GM19351 (cell line): ENCODE data around the gene ZMIZ1.

Source experiments
- ATAC-seq: cut with Tn5 transposase; IDR thresholded peaks from one replicate; pipeline ENCODE4 v1.9.1; 2021; ENCODE audit warnings: mild to moderate bottlenecking, moderate library complexity; ENCODE audit not compliant: unreplicated experiment

Gene ZMIZ1

DNA sequence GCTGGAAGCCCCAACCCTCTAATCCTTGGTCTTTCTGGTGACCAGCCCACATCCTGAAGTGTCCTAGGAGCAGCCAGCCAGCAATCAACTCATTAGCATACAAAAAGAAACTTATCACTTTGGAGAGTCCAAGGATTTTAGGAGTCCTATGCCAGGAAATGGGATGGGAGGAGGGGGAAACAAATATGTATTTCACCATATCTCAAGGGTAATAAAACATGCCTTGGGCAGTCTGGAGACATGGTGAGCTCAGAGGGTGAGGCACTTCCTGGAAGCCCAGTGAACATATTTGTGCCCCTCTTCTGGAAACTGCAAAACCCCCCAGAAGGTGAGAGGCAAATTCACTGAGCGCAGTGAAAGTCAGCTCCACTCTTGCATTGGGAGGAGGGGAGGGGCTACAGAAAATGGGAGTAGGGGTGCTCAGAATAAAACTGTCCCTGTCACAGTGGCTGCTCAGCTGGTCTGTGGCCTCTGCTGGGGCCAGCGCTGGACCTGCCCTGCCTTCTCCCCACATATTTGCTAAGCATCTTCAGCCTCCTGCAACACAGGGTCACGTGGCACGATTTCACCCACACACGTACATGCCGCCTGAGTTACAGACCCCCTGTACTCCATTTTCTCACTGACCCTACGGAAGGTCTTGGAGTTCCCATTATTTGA, 17.7 kb upstream of the ZMIZ1 start:
- no peak for ATAC-seq

DNA sequence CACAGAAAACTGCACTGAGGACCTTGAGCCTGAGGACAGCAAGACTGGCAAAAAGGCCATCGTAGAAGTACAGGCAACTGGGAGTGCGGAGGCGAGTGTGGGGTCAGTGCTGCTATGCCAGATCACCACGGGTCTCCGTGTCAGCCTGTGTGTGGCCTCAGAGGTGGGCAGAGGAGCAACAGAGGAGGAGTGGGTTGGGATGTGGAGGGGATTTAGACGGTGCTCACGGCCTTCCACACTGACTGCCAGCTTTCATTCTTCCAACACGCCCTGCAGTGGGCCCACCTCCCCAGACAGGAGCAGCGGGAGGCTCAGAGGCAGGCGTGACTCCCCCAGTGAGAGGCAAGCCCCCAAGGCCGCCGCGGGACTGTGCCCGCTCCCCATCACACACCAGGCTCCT, 17.0 kb upstream of the ZMIZ1 start:
- no peak for ATAC-seq

DNA sequence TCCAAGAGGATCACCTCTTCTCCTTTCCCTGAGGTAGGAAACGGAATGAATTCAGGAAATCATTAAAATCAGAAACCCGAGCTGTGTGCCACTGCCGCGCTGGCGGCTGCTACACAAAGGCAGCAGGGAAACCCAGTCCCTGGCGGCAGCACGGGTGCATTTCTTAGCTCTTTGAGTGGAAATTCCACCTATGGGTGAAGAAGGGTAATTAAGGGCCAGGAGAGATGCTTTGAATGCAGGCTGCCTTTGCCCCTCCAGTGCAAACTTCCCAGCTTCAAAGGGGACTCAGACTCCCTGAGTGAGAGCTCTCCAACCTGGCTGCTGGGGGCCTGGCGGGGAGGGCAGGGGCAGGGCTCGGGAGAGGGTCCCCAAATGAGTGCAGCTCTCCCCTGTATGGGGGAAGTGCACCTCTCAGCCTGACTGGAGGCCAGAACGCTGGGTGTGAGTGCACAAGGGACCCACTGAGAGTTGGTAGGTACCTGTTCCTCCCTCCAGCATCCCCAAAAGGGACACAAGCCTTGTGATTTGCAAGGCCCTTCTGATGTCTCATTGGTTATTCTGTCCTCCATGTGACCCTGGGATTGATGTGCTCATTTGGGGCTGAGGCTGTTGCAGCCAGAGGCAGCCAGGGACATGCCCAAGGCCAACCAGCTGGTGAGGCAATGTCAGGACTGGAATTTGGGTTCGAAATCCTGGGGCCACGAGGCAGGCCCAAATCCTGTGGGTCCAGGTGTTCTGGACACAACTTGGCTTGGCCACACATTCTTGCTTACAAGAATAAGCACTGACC, 16.3 kb upstream of the ZMIZ1 start:
- peak; percentile 59 for ATAC-seq

DNA sequence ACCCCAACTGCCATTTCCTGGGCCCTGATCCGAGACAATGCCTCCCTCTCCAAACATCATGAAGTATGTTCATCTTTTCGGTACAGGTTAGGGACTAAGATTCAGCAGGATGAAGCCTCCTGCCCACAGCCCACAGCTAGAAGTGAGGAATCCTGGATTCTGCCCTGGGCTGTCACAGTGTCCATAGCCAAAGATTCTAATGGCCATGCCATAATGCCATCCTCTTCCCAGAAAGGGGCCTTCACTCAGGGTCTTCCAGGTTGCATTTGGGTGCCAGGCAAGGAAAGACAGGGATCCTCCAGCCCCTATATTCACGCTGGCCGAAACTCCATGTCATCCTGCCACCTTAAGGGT, 15.7 kb upstream of the ZMIZ1 start:
- ATAC-seq, result no peak

DNA sequence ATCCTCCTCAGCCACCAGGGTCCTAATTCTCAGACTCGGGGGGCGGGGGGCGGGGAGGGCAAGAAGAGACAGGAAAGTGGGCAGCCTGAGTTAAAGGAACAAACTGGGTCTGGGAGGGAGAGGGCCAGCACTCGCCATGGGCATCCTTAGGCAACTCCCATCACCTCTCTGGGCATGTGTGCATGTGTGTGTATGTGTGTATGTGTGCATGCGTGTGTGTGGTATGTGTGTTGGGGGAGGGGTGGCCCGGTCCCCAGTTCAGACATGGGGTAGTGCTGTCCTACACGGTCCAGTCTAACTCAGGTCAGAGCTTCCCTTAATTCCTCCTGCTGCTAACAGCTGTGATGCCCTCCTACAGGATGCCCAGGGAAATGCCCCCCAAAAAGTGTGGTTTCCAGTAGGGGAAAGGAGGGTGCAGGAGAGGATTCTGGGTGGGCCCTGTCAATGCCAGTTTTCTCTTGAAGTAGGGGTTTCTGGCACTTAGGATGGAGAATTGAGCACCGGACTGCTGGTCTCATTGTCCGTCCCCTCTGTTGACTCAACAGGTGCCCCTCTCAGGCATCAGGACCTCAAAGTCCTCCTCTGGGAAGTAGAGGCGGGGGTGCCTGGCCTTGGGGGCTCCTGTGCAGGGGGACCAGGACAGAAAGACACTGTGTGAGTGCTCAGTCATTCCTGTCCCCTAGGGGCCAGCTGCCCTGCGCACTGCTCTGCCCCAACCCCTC, 15.1 kb upstream of the ZMIZ1 start:
- ATAC-seq, result no peak

DNA sequence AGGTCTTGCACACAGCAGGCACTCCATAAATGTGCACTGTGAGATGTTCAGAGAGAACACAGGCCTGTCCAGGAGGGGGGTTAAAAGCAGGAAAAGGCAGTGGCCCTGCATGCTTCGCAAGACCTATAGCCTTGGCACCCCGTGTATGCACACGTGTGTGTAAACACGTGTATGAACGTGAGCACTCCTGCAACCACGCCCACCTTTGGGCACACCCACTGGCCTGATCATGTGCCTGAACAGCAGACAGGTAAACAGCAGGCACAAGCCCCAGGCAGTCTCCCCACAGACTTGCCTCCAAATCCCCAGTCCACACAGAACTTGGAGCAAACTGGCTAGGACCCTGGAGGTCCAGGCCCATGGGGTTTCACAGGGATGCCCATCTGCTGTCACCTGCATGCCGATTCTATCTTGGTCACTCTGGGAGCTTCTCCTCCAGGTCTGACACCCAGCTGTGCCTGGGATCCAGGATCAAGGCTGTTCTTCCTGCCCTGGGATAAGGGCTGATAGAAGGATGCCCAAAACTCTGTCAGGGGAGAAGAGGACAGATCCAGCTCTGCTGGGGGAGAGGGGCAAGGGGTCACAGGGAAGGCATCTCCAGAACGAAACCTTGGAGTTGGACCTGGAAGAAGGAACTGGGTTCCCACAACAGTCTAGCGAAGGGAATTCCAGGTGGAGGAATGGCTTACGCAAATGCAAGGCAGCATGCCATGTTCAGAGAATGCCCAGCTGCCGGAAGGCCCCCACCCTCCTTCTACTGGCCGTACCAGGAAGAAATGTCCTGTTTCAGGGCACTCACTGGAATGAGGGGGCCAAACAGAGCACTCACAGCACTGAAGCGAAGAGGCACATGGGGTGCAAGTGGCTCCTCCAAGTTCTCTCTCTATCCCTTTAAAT, 14.3 kb upstream of the ZMIZ1 start:
- no peak for ATAC-seq

DNA sequence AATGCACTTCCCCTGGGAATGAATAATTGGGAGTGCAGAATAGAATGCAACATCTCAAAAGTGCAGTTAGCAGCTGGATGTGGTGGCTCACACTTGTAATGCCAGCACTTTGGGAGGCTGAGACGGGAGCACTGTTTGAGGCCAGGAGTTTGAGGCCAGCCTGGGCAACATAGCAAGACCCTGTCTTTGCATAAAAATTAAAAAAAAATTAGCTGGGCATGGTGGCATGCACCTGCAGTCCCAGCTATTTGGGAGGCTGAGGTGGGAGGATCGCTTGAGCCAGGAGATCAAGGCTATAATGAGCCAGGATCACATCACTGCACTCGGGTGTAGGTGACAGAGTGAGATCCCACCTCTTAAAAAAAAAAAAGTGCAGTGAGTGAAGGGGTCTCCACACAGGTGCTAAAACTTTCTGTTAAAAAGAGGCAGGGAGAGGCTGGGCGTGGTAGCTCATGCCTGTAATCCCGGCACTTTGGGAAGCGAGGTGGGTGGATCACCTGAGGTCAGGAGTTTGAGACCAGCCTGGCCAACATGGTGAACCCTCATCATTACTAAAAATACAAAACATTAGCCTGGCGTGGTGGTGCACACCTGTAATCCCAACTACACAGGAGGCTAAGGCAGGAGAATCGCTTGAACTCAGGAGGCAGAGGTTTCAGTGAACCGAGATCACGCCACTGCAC, 13.5 kb upstream of the ZMIZ1 start:
- ATAC-seq, result no peak

DNA sequence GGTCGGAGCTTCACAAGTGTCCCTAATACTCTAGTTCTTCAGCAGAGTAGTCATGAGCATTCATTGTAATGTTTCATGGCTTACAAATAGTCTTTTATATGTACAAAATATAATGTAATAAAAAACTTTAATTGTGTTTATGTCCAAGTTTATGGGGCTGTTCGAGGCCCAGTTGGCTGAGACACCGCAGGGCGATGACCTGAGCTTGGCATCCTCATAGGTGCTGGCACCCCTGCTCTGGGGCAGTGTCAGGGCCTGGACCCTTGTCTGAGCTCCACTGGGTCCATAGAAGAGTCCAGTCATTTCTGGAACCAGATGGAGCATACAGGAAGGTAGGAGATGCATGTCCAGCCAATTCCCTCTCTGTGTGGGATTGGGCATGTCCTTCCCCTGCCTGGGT, 12.9 kb upstream of the ZMIZ1 start:
- no peak for ATAC-seq

DNA sequence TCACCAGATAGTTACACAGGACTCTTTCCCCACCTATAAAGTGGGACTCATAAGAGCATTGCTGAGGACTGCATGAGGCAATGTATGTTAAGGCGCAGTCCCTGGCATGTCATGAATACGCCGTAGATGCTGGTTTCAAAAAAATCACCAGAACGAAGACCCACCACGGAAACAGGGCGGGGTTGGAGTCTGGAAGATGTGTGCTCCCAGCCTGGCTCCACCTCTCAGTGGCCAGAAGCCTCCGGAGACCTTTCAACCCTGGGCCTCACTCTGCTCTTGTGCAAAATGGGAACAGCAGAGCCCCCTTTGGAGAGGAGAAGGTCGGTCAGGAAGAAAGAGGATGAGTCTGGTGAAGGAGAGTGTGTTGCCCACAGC, 12.4 kb upstream of the ZMIZ1 start:
- ATAC-seq, result no peak

DNA sequence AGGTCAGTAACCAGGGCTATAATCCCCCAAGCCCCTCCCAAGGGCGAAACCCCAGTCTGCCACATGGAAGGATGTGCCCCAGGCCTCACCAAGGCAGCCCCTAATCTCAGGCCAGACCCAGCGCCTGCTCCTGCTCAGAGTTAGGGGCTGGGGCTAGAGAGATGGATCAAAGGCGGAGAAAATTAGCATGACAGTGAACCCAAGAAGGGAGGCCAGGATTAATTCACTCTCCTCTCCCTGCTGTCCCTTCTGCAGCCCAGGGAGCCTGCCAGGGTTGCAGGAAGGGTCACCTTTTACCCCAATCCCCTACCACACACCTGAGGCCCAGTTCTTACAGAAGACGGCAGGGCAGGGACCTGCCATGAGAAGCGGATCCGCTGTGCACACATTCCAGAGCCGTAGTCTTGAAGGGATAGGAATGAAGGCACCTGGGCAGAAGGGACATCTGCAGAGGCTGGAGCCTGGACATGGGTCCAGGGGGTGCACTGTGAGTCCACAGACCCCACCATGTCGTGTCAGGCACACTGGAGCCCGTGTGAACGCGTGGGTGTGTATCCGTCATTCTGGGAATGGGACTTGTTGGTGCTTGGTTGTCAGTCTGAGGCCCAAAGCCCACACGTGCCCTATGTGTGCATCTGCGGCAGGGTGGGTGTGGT, 11.9 kb upstream of the ZMIZ1 start:
- ATAC-seq, result no peak

DNA sequence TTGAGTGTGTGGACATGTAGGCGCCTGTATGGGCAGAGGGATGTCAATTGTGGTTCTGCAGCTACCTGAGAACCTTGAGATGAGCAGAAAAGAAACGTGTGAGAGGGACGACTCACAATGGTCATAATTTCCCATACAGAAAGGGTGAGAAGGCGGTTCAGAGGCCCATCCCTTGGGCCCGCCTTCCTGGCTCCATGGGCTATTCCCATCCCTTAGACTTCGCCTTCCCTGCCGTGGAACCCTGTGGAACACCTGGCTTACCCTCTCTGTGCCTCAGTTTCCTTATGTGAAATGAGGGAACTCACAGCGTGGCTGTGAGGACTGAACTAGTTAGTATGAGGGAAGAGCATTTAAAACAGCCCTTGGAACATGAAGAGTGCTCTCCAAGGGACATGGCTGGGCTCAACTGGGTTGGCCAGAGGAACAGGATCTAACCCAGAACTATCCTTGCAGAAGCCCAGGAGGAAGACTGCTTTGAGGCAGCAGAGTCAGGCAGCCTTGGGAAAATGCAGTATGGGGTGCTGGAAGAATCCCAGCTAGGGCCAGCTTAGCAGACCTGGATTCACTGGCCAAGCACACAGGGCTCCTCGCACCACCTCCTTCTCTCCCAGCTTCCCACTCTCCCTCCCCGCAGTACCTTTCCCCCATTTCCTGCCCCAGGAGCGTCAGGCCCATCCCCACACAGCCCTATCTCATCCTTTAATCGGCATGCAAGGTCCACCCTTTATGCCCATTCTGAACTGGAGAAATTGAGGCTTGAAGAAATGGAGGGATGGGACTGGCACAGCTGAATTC, 11.1 kb upstream of the ZMIZ1 start:
- no peak for ATAC-seq

DNA sequence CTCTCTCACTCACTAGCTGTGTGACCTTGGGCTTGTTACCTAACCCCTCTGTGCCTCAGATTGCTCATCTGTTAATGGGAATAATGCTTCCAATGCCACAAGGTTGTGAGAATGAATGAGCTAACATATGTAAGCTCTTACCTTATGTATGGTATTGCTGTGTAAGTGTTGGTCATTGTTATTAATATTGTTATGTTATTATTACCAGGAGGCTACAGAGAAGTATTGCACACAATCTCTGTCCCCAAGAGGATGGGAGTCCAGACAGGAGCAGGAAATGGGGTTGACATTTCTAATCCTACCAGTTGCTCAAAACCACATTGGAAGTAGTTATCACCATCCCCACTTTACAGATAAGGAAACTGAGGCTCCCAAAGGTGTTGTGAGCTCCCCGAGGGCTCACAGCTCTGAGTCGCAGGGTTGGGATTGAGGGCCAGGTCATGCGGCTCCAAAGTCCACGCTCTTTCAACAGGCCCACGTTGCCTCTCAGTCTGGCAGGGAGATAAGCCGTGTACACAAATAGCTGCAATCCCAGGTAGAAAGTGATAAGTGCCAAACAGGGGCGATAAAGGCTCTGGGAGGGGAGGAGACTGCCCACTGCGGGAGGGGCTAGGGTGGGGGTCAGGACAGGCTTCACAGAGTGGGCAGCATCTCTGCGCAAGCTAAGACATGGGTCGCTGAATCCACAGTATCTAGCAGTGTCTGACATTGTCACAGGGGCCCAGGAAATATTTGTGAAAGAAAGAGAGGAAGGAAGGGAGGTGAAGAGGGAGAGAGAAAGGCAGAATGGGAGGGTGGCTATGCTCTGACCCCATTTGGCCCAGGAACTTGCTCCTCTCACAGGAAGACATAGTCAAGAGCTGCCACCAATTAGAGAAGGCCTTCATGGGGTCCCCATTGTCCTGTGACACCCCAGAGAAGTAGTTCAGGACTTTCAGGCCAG, 9.6 kb upstream of the ZMIZ1 start:
- ATAC-seq, result no peak

DNA sequence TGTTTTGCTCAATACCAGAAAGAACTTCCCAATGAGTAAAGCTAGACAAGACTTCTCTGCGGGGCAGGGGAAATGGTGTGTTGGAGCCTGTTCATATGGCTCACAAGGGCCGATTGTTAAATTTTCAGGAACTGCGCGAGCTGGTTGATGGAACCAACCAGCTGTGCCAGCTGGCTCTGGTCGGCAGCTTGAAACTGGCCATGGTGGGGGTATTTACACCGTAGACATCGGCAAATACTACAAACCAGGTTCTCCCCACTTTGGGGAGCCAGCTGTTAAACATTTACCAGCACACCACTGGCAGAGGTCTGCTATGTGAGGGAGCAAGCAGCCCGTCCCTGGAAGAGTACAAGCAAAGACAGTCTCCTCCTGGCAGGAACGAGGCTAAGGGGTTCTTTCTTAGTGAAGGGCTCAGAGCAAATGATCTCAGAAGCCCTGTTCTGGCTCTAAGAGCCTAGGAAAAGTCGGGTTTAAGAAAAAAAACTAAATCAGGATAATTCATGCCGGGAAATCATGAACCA, 8.8 kb upstream of the ZMIZ1 start:
- ATAC-seq, result no peak

DNA sequence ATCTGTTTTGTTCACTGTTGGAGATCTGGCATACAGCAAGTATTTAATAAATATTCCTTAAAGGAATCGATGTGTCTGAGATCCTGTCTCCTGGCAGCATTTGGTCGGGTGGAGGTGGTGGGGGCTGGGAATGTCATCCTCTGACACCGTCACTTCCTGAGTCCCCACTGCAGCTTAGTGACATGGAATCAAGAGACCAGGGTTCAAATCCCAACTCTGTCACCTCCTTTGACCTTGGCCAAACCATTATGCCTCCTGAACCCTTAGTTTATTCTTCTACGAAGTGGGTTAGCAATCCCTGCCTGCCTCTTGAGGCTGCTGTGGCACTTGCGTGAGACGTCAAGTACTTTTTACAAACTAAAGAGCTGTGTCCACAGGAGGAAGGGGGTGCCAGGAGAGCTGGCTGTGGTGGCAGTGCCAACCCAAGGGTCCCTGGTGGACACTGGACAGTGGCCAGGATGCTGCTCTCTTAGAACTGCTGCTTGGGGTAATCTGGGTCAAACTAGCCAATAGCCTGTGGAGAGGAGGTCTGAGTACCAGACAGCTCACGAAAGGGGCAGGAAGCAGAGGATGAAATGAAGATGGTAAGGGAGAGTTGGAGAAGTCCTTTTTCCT, 8.0 kb upstream of the ZMIZ1 start:
- ATAC-seq, result no peak

DNA sequence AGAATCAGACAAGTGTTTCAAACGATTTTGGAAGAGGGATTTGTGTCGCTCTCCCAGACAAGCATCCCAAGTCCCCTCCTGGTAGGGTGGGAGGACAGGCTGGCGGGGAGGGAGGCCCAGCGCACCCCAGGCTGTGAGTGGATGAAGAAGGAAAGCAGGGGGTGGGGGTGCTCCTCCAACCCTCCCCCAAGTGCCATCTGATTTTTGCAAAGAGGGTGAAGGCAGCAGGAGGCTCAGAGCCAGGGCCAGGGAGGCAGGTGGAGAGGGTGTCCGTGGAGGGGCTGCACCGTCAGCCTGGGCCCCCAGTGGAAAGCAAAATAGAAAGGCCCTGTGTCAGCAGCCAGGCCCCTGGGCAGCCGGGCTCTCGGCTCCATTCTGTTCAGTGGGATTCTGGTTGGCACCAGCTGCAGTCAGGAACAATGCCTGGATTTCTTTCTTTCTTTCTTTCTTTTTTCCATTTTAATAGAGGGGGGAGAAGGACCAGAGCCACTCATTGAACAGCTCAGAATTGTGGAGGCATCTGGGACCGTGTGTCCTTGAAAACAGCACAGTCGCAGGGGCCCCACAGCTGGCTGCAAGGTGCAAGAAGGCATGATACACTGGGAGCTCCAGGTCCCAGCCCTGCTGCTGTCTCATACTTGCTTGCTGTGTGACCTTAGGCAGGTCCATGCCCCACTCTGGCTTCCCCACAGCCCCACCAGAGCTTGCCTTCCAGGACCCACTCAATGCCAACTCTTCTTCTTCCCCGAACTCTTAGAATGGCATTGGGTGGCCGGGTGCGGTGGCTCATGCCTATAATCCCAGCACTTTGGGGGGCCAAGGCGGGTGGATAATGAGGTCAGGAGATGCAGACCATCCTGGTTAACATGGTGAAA, 7.1 kb upstream of the ZMIZ1 start:
- no peak for ATAC-seq

DNA sequence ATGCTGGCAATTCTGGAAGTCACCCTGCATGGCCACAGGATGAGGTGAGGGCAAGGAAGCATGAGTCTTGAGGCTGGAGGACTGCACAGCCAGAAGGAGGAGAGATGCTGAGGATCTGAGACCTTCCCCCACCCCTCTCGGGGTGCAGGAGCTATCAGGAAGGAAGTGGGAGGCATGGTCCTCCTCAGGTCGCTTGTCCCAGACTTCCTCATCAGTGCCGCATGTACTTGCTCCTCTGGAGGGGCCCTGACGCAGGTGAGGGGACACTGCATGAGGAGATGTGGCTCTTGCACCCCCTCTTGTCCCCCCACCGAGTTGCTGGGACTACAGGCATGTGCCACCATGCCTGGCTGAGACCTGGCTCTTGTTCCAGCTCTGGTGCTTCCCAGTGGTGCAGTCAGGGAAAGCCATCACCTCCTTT, 5.7 kb upstream of the ZMIZ1 start:
- no peak for ATAC-seq
